Smooth muscle cell (in vitro differentiated cells): ENCODE measurements around the gene UNC93B1. TPM values are rescaled to one million over a fixed set of nuclear protein-coding genes. Genes with fewer than 3 reads are reported as not detected.

ENCODE experiments used
- DNase-seq: peaks from one replicate; lab custom pipeline; 2025; ENCODE audit not compliant: unreplicated experiment; lab: John Stamatoyannopoulos, UW
- H2AFZ ChIP-seq: fragments of 200-600 bp; sonication (generic); 2 replicates; pipeline ENCODE4 v1.6.0; 2016; ENCODE audit warnings: antibody characterized with exemption, low read depth, mild to moderate bottlenecking
- H3F3A ChIP-seq: fragments of 200-600 bp; sonication (generic); 2 replicates; pipeline ENCODE4 v1.6.0; 2017; ENCODE audit warnings: antibody characterized with exemption, low read depth
- H3K27ac ChIP-seq: fragments of 200-600 bp; sonication (generic); 2 replicates; pipeline ENCODE4 v1.5.1; 2016; ENCODE audit warnings: low read depth, mild to moderate bottlenecking
- H3K27me3 ChIP-seq: fragments of 200-600 bp; sonication (generic); 2 replicates; pipeline ENCODE4 v1.6.1; 2016; ENCODE audit warnings: low read depth, mild to moderate bottlenecking
- H3K36me3 ChIP-seq: fragments of 200-600 bp; sonication (generic); 2 replicates; pipeline ENCODE4 v1.5.1; 2016; ENCODE audit warnings: low read depth
- H3K4me1 ChIP-seq: fragments of 200-600 bp; sonication (generic); 2 replicates; pipeline ENCODE4 v1.5.1; 2016; ENCODE audit warnings: low read depth
- H3K4me2 ChIP-seq: fragments of 200-600 bp; sonication (generic); 2 replicates; pipeline ENCODE4 v1.6.0; 2016; ENCODE audit warnings: mild to moderate bottlenecking
- H3K4me3 ChIP-seq: fragments of 200-600 bp; sonication (generic); 2 replicates; pipeline ENCODE4 v1.5.1; 2016; ENCODE audit warnings: mild to moderate bottlenecking
- H3K79me2 ChIP-seq: fragments of 200-600 bp; sonication (generic); 2 replicates; pipeline ENCODE4 v1.6.0; 2016; ENCODE audit warnings: low read depth, mild to moderate bottlenecking
- H3K9ac ChIP-seq: fragments of 200-600 bp; sonication (generic); 2 replicates; pipeline ENCODE4 v1.6.0; 2016; ENCODE audit warnings: low read depth
- H3K9me3 ChIP-seq: fragments of 200-600 bp; sonication (generic); replicated peaks from 2 replicates; pipeline ENCODE4 v1.5.1; 2016; ENCODE audit warnings: low read depth
- H4K20me1 ChIP-seq: fragments of 200-600 bp; sonication (generic); 2 replicates; pipeline ENCODE4 v1.6.0; 2016; ENCODE audit warnings: low read depth
- WGBS: methylation state at CpG from one replicate; pipeline ENCODE4 v1.1.7; 2016; ENCODE audit warnings: low lambda C conversion rate; 5-methylcytosine and 5-hydroxymethylcytosine counted together
- polyA plus RNA-seq: library from polyadenylated mRNA; unstranded; fragments of >200 nt; fragmentation: Nextera tagmentation; extraction: Ambion mirVana; gene quantifications from 2 replicates; pipeline ENCODE4 v1.2.1, GENCODE V29; 2016
- total RNA-seq: library from RNA; depleted of rRNA; stranded (reverse); fragments of >200 nt; gene quantifications from 2 replicates; pipeline ENCODE4 v1.2.3, GENCODE V29; 2014
- TF ChIP-seq, protein P1 (sequence below): fragments of 200-600 bp; sonication (generic); IDR thresholded peaks from 2 replicates; pipeline ENCODE4 v1.5.1; 2017; ENCODE audit warnings: borderline replicate concordance, mild to moderate bottlenecking, antibody characterized with exemption; ENCODE audit not compliant: insufficient read depth, poor library complexity, severe bottlenecking

UNC93B1 gene
- total and polyA plus RNA-seq, 2 experiments from 2014 or later = 17.5 to 33.4 TPM

DNA sequence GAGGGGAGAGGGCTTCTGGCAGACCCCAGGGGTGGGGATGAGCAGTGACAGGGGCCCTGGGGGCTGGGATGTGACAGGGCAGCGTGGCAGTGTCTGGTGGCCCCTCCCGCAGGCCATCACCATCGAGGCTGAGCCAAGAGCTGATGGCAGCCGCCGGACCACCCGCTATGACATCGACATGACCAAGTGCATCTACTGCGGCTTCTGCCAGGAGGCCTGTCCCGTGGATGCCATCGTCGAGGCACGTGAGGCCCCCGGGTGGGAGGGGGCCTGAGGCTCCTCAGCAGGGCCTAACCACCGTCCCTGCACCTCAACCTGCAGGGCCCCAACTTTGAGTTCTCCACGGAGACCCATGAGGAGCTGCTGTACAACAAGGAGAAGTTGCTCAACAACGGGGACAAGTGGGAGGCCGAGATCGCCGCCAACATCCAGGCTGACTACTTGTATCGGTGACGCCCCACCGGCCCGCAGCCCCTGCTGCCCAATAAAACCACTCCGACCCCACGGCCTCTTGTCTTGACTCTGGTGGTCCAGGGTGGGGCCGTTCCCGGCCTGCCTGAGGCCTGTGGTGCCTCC, 32.3 kb upstream of the UNC93B1 start:
- Histone ChIP-seq H3K9ac (no peak overlapping the region), H3K27me3 (no peaks in the 10 kb centered on the region), H3K4me2 (no peak overlapping the region), H3K79me2 (peaks cover 12% of the 10 kb centered on the region), H2AFZ (no peak overlapping the region), H3K4me3 (no peak overlapping the region), H3K36me3 (no peaks in the 10 kb centered on the region), H3K27ac (no peak overlapping the region), H3F3A (no peaks in the 10 kb centered on the region), H3K4me1 (peaks cover 11% of the 10 kb centered on the region), H4K20me1 (no peaks in the 10 kb centered on the region), H3K9me3 (no peaks in the 10 kb centered on the region)
- DNase-seq = no peak
- TF ChIP-seq, protein P1, sequence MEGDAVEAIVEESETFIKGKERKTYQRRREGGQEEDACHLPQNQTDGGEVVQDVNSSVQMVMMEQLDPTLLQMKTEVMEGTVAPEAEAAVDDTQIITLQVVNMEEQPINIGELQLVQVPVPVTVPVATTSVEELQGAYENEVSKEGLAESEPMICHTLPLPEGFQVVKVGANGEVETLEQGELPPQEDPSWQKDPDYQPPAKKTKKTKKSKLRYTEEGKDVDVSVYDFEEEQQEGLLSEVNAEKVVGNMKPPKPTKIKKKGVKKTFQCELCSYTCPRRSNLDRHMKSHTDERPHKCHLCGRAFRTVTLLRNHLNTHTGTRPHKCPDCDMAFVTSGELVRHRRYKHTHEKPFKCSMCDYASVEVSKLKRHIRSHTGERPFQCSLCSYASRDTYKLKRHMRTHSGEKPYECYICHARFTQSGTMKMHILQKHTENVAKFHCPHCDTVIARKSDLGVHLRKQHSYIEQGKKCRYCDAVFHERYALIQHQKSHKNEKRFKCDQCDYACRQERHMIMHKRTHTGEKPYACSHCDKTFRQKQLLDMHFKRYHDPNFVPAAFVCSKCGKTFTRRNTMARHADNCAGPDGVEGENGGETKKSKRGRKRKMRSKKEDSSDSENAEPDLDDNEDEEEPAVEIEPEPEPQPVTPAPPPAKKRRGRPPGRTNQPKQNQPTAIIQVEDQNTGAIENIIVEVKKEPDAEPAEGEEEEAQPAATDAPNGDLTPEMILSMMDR = no peak
- 88% methylated on average over 27 of the region's 27 CpGs for WGBS

DNA sequence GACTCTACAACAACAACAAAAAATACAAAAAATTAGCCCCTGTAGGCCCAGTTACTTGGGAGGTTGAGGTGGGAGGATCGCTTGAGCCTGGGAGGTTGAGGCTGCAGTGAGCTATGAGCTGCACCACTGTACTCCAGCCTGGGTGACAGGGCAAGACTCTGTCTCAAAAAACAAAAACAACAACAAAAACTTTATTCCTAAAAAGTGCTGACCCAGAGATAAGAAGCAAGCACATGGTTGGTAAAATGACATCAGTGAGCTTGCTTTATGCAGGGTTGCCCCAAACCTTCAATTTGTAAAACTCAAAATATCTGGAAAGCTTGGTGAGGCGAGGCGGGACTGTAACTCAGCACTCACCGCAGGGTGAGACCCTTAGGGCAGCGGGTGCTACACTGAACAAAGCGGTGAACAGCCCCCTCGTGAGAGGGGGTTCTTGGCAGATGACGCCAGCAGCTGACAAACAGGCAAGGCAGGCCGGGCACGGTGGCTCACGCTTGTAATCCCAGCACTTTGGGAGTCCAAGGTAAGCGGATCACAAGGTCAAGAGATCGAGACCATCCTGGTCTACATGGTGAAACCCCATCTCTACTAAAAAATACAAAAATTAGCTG, 31.5 kb upstream of the UNC93B1 start:
- no peak overlapping the region for H2AFZ ChIP-seq
- TF ChIP-seq, protein P1 = no peak
- H3K4me1 ChIP-seq = peaks cover 11% of the 10 kb centered on the region
- H3K9me3 ChIP-seq = no peaks in the 10 kb centered on the region
- 93% methylated on average over 13 of the region's 13 CpGs for WGBS
- no peaks in the 10 kb centered on the region for H3K27me3 ChIP-seq
- DNase-seq = no peak
- peaks cover 16% of the 10 kb centered on the region for H3K79me2 ChIP-seq
- H4K20me1 ChIP-seq = no peaks in the 10 kb centered on the region
- no peak overlapping the region for H3K27ac ChIP-seq
- H3K4me2 ChIP-seq = no peak overlapping the region
- no peak overlapping the region for H3K4me3 ChIP-seq
- no peak overlapping the region for H3K9ac ChIP-seq
- H3F3A ChIP-seq = no peaks in the 10 kb centered on the region
- no peaks in the 10 kb centered on the region for H3K36me3 ChIP-seq

DNA sequence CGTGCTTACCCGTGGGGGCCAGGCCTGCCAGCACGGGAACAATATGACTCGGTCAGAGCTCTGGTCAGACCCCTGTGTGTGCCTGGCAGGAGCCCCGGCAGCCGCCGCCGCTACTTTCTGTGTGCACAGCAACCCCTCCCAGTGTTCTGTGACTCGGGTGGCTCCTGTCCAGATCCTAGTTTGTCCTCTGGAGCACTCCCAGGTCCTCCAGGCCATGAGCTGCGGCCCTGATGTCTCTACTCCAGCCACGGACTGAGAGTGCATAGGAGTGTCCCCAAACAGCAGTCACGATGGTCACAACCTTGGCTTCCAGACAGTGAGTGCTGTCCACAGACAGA, 29.8 kb upstream of the UNC93B1 start:
- peaks cover 16% of the 10 kb centered on the region for H3K79me2 ChIP-seq
- H3F3A ChIP-seq = peaks cover 11% of the 10 kb centered on the region
- H3K27me3 ChIP-seq = no peaks in the 10 kb centered on the region
- H3K36me3 ChIP-seq = no peaks in the 10 kb centered on the region
- H3K4me1 ChIP-seq = peaks cover 16% of the 10 kb centered on the region
- no peak overlapping the region for H3K9ac ChIP-seq
- no peaks in the 10 kb centered on the region for H3K9me3 ChIP-seq
- 95% methylated on average over 12 of the region's 12 CpGs for WGBS
- H3K4me3 ChIP-seq = no peak overlapping the region
- H3K27ac ChIP-seq = no peak overlapping the region
- no peak overlapping the region for H2AFZ ChIP-seq
- no peak for DNase-seq
- no peak overlapping the region for H3K4me2 ChIP-seq
- H4K20me1 ChIP-seq = no peaks in the 10 kb centered on the region
- TF ChIP-seq, protein P1 = no peak
